Endothelial cell of umbilical vein (primary cell): Measurements from ENCODE around the gene NXPE3. TPM values are rescaled to one million over a fixed set of nuclear protein-coding genes. Genes with fewer than 3 reads are reported as not detected.

Source experiments
- BruUV-seq: library from RNA; stranded (reverse); fragments of 400-500 nt; replicated peaks from 2 replicates; lab custom pipeline; 2021; lab: Mats Ljungman, UMichigan
- CTCF ChIA-PET: fragments of 300-600, 350-600 bp; sonication (Branson Sonifier 250); formaldehyde crosslinking; loops from one replicate; lab custom pipeline; 2021; ENCODE audit warnings: antibody characterized with exemption, inconsistent platforms; lab: Charles Lee
- POLR2A ChIA-PET: fragments of 300-600, 350-600 bp; sonication (Branson Sonifier 250); formaldehyde crosslinking; loops from one replicate; lab custom pipeline; 2021; ENCODE audit warnings: antibody characterized with exemption, inconsistent platforms; lab: Charles Lee
- DNase-seq: peaks from one replicate; pipeline ENCODE4 v3.0.0-alpha.2; 2011; ENCODE audit warnings: low read depth, low spot score
- FAIRE-seq: peaks from 2 replicates; lab custom pipeline; 2011; peaks lifted over from hg19 to GRCh38; lab: Jason Lieb, UNC
- H2AFZ ChIP-seq: 2 replicates; pipeline ENCODE4 v1.6.0; 2012; ENCODE audit warnings: low read depth, low read length, control low read depth, inconsistent platforms
- H3K27ac ChIP-seq: 2 replicates; pipeline ENCODE4 v1.5.1; 2011; ENCODE audit warnings: low read depth, mild to moderate bottlenecking, control low read depth, low read length, moderate library complexity; ENCODE audit not compliant: insufficient read depth
- H3K27me3 ChIP-seq, 2 experiments: 2 replicates each; pipeline versions ENCODE4 v1.6.0 to v1.6.1; 2011; ENCODE audit warnings: low read length in 2 of 2, mixed read lengths in 1 of 2; ENCODE audit not compliant: control insufficient read depth in 2 of 2, insufficient read depth in 2 of 2
- H3K36me3 ChIP-seq, 2 experiments: 2 replicates in 1 of 2; 3 replicates in 1 of 2; pipeline ENCODE4 v1.5.1; 2011; ENCODE audit warnings: low read length in 2 of 2, mild to moderate bottlenecking in 1 of 2, moderate library complexity in 1 of 2; ENCODE audit not compliant: control insufficient read depth in 2 of 2, insufficient read depth in 2 of 2; ENCODE audit errors: extremely low read depth in 1 of 2
- H3K4me1 ChIP-seq: 3 replicates; pipeline ENCODE4 v1.5.1; 2011; ENCODE audit warnings: mild to moderate bottlenecking, low read length; ENCODE audit not compliant: control insufficient read depth, insufficient read depth; ENCODE audit errors: extremely low read depth
- H3K4me2 ChIP-seq: 2 replicates; pipeline ENCODE4 v1.6.1; 2011; ENCODE audit warnings: low read length, control low read depth, mixed read lengths; ENCODE audit not compliant: insufficient read depth
- H3K4me3 ChIP-seq, 3 experiments: fragments of 200-600 bp in 1 of 3; sonication (generic), shearing (Covaris generic) in 1 of 3; replicated peaks in 1 of 3; 2 replicates each; pipeline ENCODE4 v1.5.1; 2011 to 2016; ENCODE audit warnings: control low read depth in 3 of 3, low read length in 3 of 3, mild to moderate bottlenecking in 2 of 3, inconsistent platforms in 1 of 3, low read depth in 1 of 3, moderate library complexity in 1 of 3; ENCODE audit not compliant: insufficient read depth in 1 of 3
- H3K79me2 ChIP-seq: 2 replicates; pipeline ENCODE4 v1.6.0; 2012; ENCODE audit warnings: low read length, inconsistent platforms; ENCODE audit not compliant: control insufficient read depth, insufficient read depth
- H3K9ac ChIP-seq: replicated peaks from 2 replicates; pipeline ENCODE3; 2011; ENCODE audit warnings: low read length, control low read depth; ENCODE audit not compliant: insufficient read depth; ENCODE audit errors: extremely low read depth
- H3K9me1 ChIP-seq: replicated peaks from 3 replicates; pipeline ENCODE4 v1.6.0; 2011; ENCODE audit warnings: mild to moderate bottlenecking, low read length; ENCODE audit not compliant: control insufficient read depth, insufficient read depth; ENCODE audit errors: extremely low read depth
- H3K9me3 ChIP-seq: replicated peaks from 2 replicates; pipeline ENCODE4 v1.5.1; 2012; ENCODE audit warnings: low read length, inconsistent platforms; ENCODE audit not compliant: control insufficient read depth, insufficient read depth
- H4K20me1 ChIP-seq: replicated peaks from 2 replicates; pipeline ENCODE3; 2011; ENCODE audit warnings: mild to moderate bottlenecking, low read length; ENCODE audit not compliant: control insufficient read depth, insufficient read depth; ENCODE audit errors: extremely low read depth
- FOS ChIP-seq: IDR thresholded peaks from 2 replicates; pipeline ENCODE4 v1.6.1; 2011; ENCODE audit warnings: mild to moderate bottlenecking, low read length, moderate library complexity, borderline replicate concordance; ENCODE audit not compliant: insufficient read depth
- JUN ChIP-seq: IDR thresholded peaks from 2 replicates; pipeline ENCODE4 v1.6.1; 2011; ENCODE audit warnings: borderline replicate concordance, low read depth; ENCODE audit not compliant: insufficient read length, insufficient read depth
- dilution Hi-C: fragments of 300-500 bp; cut with MboI; formaldehyde crosslinking; loops from one replicate; pipeline ENCODE4 v1.15.0; 2019; ENCODE audit warnings: low sequenced_read_pairs; ENCODE audit not compliant: extremely low pct_ligation_motif_present
- intact Hi-C: fragments of 100-400 bp; cut with micrococcal nuclease; formaldehyde crosslinking; loops from one replicate; pipeline ENCODE4 v1.10.0; 2022
- polyA plus RNA-seq, 4 experiments: library from polyadenylated mRNA; depleted of rRNA in 3 of 4; stranded (reverse) in 3 of 4; unstranded in 1 of 4; fragments of >200 nt; gene quantifications; 2 replicates each; pipeline versions ENCODE4 v1.2.1 to v1.2.3, GENCODE V29; 2011 to 2012; ENCODE audit warnings: missing spikeins in 1 of 4
- total RNA-seq: library from RNA; stranded (reverse); gene quantifications from 2 replicates; pipeline ENCODE4 v1.2.3, GENCODE V29; 2021
- TF ChIP-seq, protein P1 (sequence below): IDR thresholded peaks from 2 replicates; pipeline ENCODE4 v1.6.1; 2011; ENCODE audit not compliant: insufficient read depth, insufficient read length

The NXPE3 gene
- total and polyA plus RNA-seq, 2 donors (not counting 3 experiments of a cell fraction or from before 2014, with no cell fraction given), result 13.7 to 20.3 TPM

- dilution Hi-C loops, result loop anchor here (25.0 kb wide), 1 partner anchor 312 kb away; no protein-coding TSS in a partner anchor
- Histone ChIP-seq H3K9ac (peak overlapping the region; percentile 99), H2AFZ (no peak overlapping the region), H3K4me3 (peak overlapping the region; percentile 88 to 99 (median 90)), H4K20me1 (no peaks in the 10 kb centered on the region), H3K4me1 (peaks cover 17% of the 10 kb centered on the region), H3K27ac (peak overlapping the region; percentile 88), H3K27me3 (no peaks in the 10 kb centered on the region), H3K9me3 (no peaks in the 10 kb centered on the region), H3K36me3 (peaks cover 20 to 26% of the 10 kb centered on the region in 2 experiments), H3K79me2 (peaks cover 53% of the 10 kb centered on the region), H3K9me1 (no peaks in the 10 kb centered on the region), H3K4me2 (peak overlapping the region; percentile 96)
- TSS peak; percentile 78 for BruUV-seq
- TF ChIP-seq FOS, result no peak
- no peak for TF ChIP-seq JUN
- TF ChIP-seq, protein P1, sequence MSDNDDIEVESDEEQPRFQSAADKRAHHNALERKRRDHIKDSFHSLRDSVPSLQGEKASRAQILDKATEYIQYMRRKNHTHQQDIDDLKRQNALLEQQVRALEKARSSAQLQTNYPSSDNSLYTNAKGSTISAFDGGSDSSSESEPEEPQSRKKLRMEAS, result no peak
- FAIRE-seq (peak; percentile 83), DNase-seq (peak; percentile 53)
- ChIA-PET CTCF (interaction anchor here (1.1 to 3.3 kb wide), 12 partner anchors 23 to 379 kb away, joined by 3 to 39 read pairs (median 6); no protein-coding TSS in a partner anchor), POLR2A (interaction anchor here (0.8 to 2.6 kb wide), 15 partner anchors 8 to 375 kb away, joined by 3 to 31 read pairs (median 5); no protein-coding TSS in a partner anchor)
- intact Hi-C loops, result loop anchor here (1.0 to 5.0 kb wide), 5 partner anchors 37 to 375 kb away; no protein-coding TSS in a partner anchor
Observed at GRCh38 chr3:101850246-101851051, 71.4 kb downstream of the NXPE3 start.
